ENCODE results near the gene ROBO2.

DNA sequence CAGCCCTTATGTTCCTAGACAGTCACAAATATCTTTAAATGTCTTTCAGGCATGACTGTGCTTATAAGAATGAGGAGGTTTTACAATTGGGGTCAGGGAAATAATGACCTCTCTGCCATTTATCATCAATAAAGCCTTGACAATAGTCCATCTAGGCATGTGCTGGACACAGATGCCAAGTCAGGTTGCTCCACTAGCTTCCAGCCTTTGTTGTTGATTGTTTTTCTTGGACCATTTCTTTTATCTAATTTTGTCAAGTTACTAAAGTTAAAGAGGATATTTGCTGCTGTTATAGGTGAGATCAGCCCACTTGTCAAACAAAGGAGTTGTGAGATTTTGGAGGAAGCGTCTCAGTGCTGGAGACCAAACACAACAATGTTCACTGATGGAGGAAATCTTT, 628.0 kb downstream of the ROBO2 start:
- TF ChIP-seq, protein P1, sequence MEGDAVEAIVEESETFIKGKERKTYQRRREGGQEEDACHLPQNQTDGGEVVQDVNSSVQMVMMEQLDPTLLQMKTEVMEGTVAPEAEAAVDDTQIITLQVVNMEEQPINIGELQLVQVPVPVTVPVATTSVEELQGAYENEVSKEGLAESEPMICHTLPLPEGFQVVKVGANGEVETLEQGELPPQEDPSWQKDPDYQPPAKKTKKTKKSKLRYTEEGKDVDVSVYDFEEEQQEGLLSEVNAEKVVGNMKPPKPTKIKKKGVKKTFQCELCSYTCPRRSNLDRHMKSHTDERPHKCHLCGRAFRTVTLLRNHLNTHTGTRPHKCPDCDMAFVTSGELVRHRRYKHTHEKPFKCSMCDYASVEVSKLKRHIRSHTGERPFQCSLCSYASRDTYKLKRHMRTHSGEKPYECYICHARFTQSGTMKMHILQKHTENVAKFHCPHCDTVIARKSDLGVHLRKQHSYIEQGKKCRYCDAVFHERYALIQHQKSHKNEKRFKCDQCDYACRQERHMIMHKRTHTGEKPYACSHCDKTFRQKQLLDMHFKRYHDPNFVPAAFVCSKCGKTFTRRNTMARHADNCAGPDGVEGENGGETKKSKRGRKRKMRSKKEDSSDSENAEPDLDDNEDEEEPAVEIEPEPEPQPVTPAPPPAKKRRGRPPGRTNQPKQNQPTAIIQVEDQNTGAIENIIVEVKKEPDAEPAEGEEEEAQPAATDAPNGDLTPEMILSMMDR (IDR thresholded peaks at IDR 0.05; ENCODE audit: poor library complexity) = no peak
- no peak for TF ChIP-seq EZH2 (IDR thresholded peaks at IDR 0.05; ENCODE audit: borderline replicate concordance)

Data from hepatocyte (in vitro differentiated cells).